ENCODE data around the gene PDE11A. TPM values are rescaled to one million over a fixed set of nuclear protein-coding genes. Genes with fewer than 3 reads are reported as not detected.

Gene PDE11A
- total and polyA plus RNA-seq, 2 of the 13 experiments (the other 11 are each of a cell fraction or from before 2014, with no cell fraction given): 1.2 to 1.7 TPM

- Histone ChIP-seq H3K36me3 (replicated peaks in 1 of 2; ENCODE audit: control insufficient read depth in 1 of 2, insufficient read depth in 2 of 2, low read length in 2 of 2) (no peaks in the 10 kb centered on the region), H3K79me2 (ENCODE audit: insufficient read depth, low read length) (no peaks in the 10 kb centered on the region), H3K4me3 (replicated peaks in 1 of 3; ENCODE audit: insufficient read depth in 1 of 3, low read depth in 2 of 3, low read length in 3 of 3) (no peak overlapping the region), H3K4me1 (ENCODE audit: insufficient read depth, low read length) (no peaks in the 10 kb centered on the region), H3K27ac (ENCODE audit: extremely low read length, insufficient read depth, low read length) (no peak overlapping the region), H4K20me1 (ENCODE audit: insufficient read depth, low read length) (no peaks in the 10 kb centered on the region), H3K9ac (ENCODE audit: insufficient read depth, low read depth, low read length) (no peak overlapping the region), H3K9me3 (ENCODE audit: low read length) (no peaks in the 10 kb centered on the region), H2AFZ (ENCODE audit: low read length) (no peak overlapping the region), H3K4me2 (ENCODE audit: low read depth, low read length) (no peak overlapping the region), H3K27me3 (ENCODE audit: control insufficient read depth in 1 of 2, insufficient read depth in 2 of 2, low read length in 2 of 2) (no peaks in the 10 kb centered on the region)
- DNase-seq (ENCODE audit: low spot score) (no peak), ATAC-seq (no peak), FAIRE-seq (no peak)
- no peak for TF ChIP-seq RCOR2 (CRISPR knock-in tag; IDR thresholded peaks at IDR 0.05)
- no peak for TF ChIP-seq MYC (CRISPR knock-in tag; IDR thresholded peaks at IDR 0.05; ENCODE audit: borderline replicate concordance)
- TF ChIP-seq ZNF318 (CRISPR knock-in tag; IDR thresholded peaks at IDR 0.05): no peak
- no peak for TF ChIP-seq ZNF460 (CRISPR knock-in tag; IDR thresholded peaks at IDR 0.05; ENCODE audit: borderline replicate concordance)
- TF ChIP-seq ZNF710 (CRISPR knock-in tag; IDR thresholded peaks at IDR 0.05; ENCODE audit: borderline replicate concordance): no peak
- TF ChIP-seq ZBTB42 (CRISPR knock-in tag; IDR thresholded peaks at IDR 0.05): no peak
- TF ChIP-seq FOXJ3 (CRISPR knock-in tag; IDR thresholded peaks at IDR 0.05; ENCODE audit: borderline replicate concordance): no peak
- TF ChIP-seq ZNF75D (CRISPR knock-in tag; IDR thresholded peaks at IDR 0.05; ENCODE audit: borderline replicate concordance): no peak
- TF ChIP-seq AFF4 (CRISPR knock-in tag; IDR thresholded peaks at IDR 0.05): no peak
- no peak for TF ChIP-seq ZNF547 (CRISPR knock-in tag; IDR thresholded peaks at IDR 0.05)
- no peak for TF ChIP-seq ZNF20 (CRISPR knock-in tag; IDR thresholded peaks at IDR 0.05)
- WGBS (ENCODE audit: low lambda C conversion rate): 23% methylated on average over 1 of the region's 1 CpG
- ChIA-PET CTCF (ENCODE audit: low intra/inter-chr PET ratio, low total read pairs) (no interaction called here), POLR2A (no interaction called here)
- BruUV-seq (replicated peaks): no TSS peak
- intact Hi-C loops (cut with micrococcal nuclease; ENCODE audit: unreplicated experiment) (no loop called here), in situ Hi-C loops (cut with HindIII; ENCODE audit: extremely low pct_ligation_motif_present, low pct_unique_long_range_greater_than_20kb) (no loop called here)
Observed at GRCh38 chr2:177852389-177852788, 220.2 kb downstream of the PDE11A start.
